Retinal pigment epithelial cell (primary cell): ENCODE results near the gene IMPG2.

Experiments used
- DNase-seq: peaks from one replicate; pipeline ENCODE4 v3.0.0-alpha.2; 2010; ENCODE audit warnings: low read depth
- H3K4me3 ChIP-seq: 2 replicates; pipeline ENCODE4 v1.5.1; 2011; ENCODE audit warnings: mild to moderate bottlenecking, low read length, control low read depth, moderate library complexity
- CTCF ChIP-seq: conservative IDR thresholded peaks from 2 replicates; pipeline ENCODE4 v1.5.1; 2011; ENCODE audit warnings: low read depth, low read length, control low read depth, inconsistent platforms

Gene IMPG2

GRCh38 chr3:101189176-101189575, 131.2 kb downstream of the IMPG2 start:
- H3K4me3 ChIP-seq = no peak overlapping the region
- no peak for DNase-seq
- no peak for TF ChIP-seq CTCF

DNA sequence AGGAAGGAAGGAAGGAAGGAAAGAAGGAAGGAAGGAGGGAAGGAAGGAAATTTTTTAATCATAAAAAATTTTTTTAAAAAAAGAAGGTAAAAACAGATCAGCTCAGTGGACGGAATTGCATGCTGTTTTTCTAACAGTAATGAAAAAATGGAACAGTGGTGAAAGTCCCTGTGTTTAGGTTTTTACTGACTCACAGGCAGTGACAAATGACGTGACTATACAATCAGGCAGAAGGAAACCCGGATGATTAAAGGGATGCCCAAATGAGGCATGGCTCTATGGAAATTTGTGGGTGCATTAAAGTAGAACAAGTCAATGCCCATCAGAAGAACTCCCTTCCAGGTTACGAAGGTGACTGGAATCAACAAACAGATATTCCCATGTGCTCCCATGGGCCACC, 135.0 kb downstream of the IMPG2 start:
- TF ChIP-seq CTCF = no peak

DNA sequence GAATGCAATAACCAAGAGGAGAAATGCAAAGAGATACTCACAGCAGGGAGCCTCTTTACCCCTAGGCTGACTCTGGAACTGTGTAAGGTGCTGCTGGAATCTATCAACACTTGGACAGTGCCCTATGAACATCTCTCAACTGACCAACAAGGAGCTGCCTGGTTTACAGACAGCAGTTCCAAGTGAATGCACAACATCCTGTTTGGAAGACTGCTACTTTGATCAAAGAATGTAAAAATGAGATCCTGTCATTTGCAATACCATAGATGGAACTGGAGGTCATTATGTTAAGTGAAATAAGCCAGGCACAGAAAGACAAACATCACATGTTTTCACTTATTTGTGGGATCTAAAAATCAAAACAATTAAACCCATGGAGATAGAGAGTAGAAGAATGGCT, 136.3 kb downstream of the IMPG2 start:
- no peak for DNase-seq
- TF ChIP-seq CTCF = no peak
- H3K4me3 ChIP-seq = no peak overlapping the region

More for the DNA sequence above, 135.0 kb downstream of the IMPG2 start:
- DNase-seq = no peak
- no peak overlapping the region for H3K4me3 ChIP-seq

DNA sequence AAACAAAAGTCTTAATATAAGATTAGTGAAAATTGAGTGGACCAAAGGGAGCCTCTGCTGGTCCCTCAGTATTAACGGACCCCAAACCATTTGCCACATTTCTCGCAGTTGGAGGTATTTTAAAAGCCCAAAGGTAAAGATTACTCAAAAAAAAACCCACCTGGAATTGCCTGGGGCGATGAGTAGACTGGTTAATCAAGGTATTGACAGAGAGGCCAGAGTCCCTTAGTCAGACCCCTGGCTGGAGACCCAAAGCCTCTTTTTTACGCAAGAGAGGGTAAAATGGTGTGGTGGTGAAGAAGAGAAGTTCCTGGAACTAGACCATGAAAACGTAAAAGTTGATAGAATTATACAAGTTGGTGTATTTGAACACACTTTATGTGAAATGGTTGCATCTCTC, 137.2 kb downstream of the IMPG2 start:
- H3K4me3 ChIP-seq = no peak overlapping the region

DNA sequence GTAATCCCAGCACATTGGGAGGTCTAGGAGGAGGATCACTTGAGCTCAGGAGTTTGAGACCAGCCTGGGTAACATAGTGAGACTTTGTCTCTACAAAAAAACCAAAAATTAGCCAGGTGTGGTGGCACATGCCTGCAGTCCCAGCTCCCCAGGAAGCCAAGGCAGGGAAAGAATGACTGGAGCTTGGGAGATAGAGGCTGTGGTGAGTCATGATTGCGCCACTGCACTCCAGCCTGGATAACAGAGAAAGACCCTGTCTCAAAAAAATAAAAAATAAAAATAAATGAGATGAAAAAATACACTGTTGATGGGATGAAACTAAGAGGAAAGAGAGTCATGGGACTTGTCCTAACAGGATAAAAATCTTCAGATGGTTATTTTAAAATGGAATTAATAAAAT, 137.6 kb downstream of the IMPG2 start:
- TF ChIP-seq CTCF = no peak
- no peak for DNase-seq
- H3K4me3 ChIP-seq = no peak overlapping the region

More for the DNA sequence above, 137.2 kb downstream of the IMPG2 start:
- TF ChIP-seq CTCF = no peak
- no peak for DNase-seq

DNA sequence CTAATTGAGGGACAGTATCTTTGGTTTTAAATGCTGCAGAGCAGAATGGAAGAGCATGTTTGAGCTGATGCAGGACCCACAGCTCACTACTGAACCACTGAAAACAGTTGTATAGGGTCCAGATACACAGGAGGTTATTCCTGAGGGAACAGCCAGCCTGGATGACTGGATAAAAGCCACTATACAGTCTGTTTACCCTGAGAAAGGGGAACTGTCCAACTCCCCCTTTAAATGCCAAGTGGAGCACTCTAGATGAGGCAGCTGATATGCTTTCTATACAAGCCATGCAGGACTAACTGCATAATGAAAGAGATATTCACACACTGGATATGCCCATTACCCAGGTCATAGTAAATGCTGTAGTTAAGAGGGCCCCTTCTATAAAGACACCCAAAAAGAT, 138.6 kb downstream of the IMPG2 start:
- no peak for DNase-seq
- H3K4me3 ChIP-seq = no peak overlapping the region
- no peak for TF ChIP-seq CTCF

DNA sequence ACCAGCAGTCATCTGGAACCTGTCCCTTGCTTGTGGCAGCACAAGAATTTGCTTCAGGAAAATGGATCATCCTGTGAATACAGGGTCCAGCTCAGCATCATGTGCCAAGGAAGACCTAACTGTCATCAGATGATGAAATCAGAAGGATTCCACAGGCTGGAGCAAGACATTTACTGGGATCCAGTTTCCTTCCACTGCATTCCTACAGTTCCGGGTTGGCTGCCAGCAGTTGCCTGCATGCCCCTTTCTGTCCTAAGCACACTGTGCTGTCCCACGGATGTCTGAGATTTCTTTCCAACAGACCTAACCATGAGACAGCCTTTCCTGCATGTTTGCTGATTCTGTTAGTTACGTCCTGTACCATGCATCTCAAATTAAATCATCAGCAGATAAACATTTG, 140.7 kb downstream of the IMPG2 start:
- no peak overlapping the region for H3K4me3 ChIP-seq
- DNase-seq = no peak
- no peak for TF ChIP-seq CTCF
